Mesothelial cell of epicardium (in vitro differentiated cells): Measurements from ENCODE around the gene MCAT. TPM values are rescaled to one million over a fixed set of nuclear protein-coding genes. Genes with fewer than 3 reads are reported as not detected.
A peak's percentile ranks its signal among the peaks of the same experiment; 100 is the strongest.

Experiments used
- DNase-seq, 2 experiments: peaks; one replicate each; pipeline ENCODE4 v3.0.0; 2021; ENCODE audit warnings: low spot score in 2 of 2; ENCODE audit not compliant: unreplicated experiment in 2 of 2
- H3K27ac Mint-ChIP-seq: 2 replicates; pipeline ENCODE4 v1.8.0; 2021; ENCODE audit warnings: mixed read lengths
- H3K27me3 Mint-ChIP-seq: 2 replicates; pipeline ENCODE4 v1.8.0; 2021; ENCODE audit warnings: low read depth, mixed read lengths
- H3K36me3 Mint-ChIP-seq: 2 replicates; pipeline ENCODE4 v1.8.0; 2021; ENCODE audit warnings: mixed read lengths
- H3K4me1 Mint-ChIP-seq: 2 replicates; pipeline ENCODE4 v1.8.0; 2021; ENCODE audit warnings: mixed read lengths
- H3K4me3 Mint-ChIP-seq: 2 replicates; pipeline ENCODE4 v1.8.0; 2021; ENCODE audit warnings: mild to moderate bottlenecking, moderate library complexity, mixed read lengths
- H3K9me3 Mint-ChIP-seq: 2 replicates; pipeline ENCODE4 v1.8.0; 2021; ENCODE audit warnings: mixed read lengths
- CTCF ChIP-seq: fragments of 200-600 bp; sonication (generic); IDR thresholded peaks from one replicate; pipeline ENCODE4 v1.5.0; 2021; ENCODE audit warnings: antibody characterized with exemption; ENCODE audit not compliant: unreplicated experiment
- total RNA-seq: library from RNA; stranded (reverse); gene quantifications from 3 replicates; pipeline ENCODE4 v1.2.1, GENCODE V29; 2021

The MCAT gene
- total RNA-seq, 1 donor from 2014 or later: 18.1 TPM

- H3K27me3 Mint-ChIP-seq: peaks cover 29% of the 10 kb centered on the region
- H3K36me3 Mint-ChIP-seq: no peaks in the 10 kb centered on the region
- peaks cover 14% of the 10 kb centered on the region for H3K4me1 Mint-ChIP-seq
- H3K4me3 Mint-ChIP-seq: no peak overlapping the region
- no peaks in the 10 kb centered on the region for H3K9me3 Mint-ChIP-seq
- H3K27ac Mint-ChIP-seq: peak overlapping the region; percentile 68
- no peak for DNase-seq
- no peak for TF ChIP-seq CTCF
These were observed 29.5 kb downstream of the MCAT start for GRCh38 chr22:43113526-43114251.

- Mint-ChIP-seq H3K4me1 (peaks cover 14% of the 10 kb centered on the region), H3K27ac (no peak overlapping the region), H3K4me3 (peak overlapping the region; percentile 67), H3K36me3 (no peaks in the 10 kb centered on the region), H3K27me3 (peaks cover 29% of the 10 kb centered on the region), H3K9me3 (no peaks in the 10 kb centered on the region)
- DNase-seq: no peak
- no peak for TF ChIP-seq CTCF
These were observed 32.1 kb downstream of the MCAT start for GRCh38 chr22:43110927-43111623.

- peaks cover 29% of the 10 kb centered on the region for H3K27me3 Mint-ChIP-seq
- TF ChIP-seq CTCF: no peak
- DNase-seq: peak in 1 of 2 experiments; percentile 32
- peak within 1 kb of the TSS; percentile 74 for H3K4me3 Mint-ChIP-seq
- peaks cover 14% of the 10 kb centered on the region for H3K4me1 Mint-ChIP-seq
- H3K36me3 Mint-ChIP-seq: no peaks in the 10 kb centered on the region
- no peak within 1 kb of the TSS for H3K27ac Mint-ChIP-seq
- no peaks in the 10 kb centered on the region for H3K9me3 Mint-ChIP-seq
These were observed 32.7 kb downstream of the MCAT start, which contains the start of gene BIK for GRCh38 chr22:43110444-43110926. BIK (plus strand) TSS chr22:43110750; CDS start chr22:43124023, 13,273 bp downstream.

- Mint-ChIP-seq H3K27me3 (peaks cover 29% of the 10 kb centered on the region), H3K36me3 (no peaks in the 10 kb centered on the region), H3K4me1 (peaks cover 14% of the 10 kb centered on the region), H3K27ac (no peak overlapping the region), H3K9me3 (no peaks in the 10 kb centered on the region), H3K4me3 (peak overlapping the region; percentile 74)
- no peak for TF ChIP-seq CTCF
- DNase-seq: no peak
These were observed 33.2 kb downstream of the MCAT start for GRCh38 chr22:43109921-43110443.

GRCh38 chr22:43109511-43109910 lies 33.7 kb downstream of the MCAT start:
- no peak for DNase-seq
- no peak overlapping the region for H3K27ac Mint-ChIP-seq
- H3K4me1 Mint-ChIP-seq: peaks cover 14% of the 10 kb centered on the region
- H3K36me3 Mint-ChIP-seq: no peaks in the 10 kb centered on the region
- TF ChIP-seq CTCF: no peak
- no peaks in the 10 kb centered on the region for H3K9me3 Mint-ChIP-seq
- H3K4me3 Mint-ChIP-seq: peak overlapping the region; percentile 30
- H3K27me3 Mint-ChIP-seq: peaks cover 29% of the 10 kb centered on the region
